B cell (primary cell): ENCODE measurements around the gene GNPAT. TPM values are rescaled to one million over a fixed set of nuclear protein-coding genes. Genes with fewer than 3 reads are reported as not detected.

Experiments used
- ATAC-seq: fragments of 200-7000 bp; cut with Tn5 transposase; one replicate; pipeline ENCODE4 v1.10.0; 2021; ENCODE audit warnings: low read depth, mild to moderate bottlenecking, moderate number of reproducible peaks, moderate library complexity
- CTCF ChIA-PET: fragments of 350-600 bp; sonication (Branson Sonifier 250); formaldehyde crosslinking; loops from one replicate; lab custom pipeline; 2021; ENCODE audit warnings: antibody characterized with exemption, inconsistent platforms; lab: Charles Lee
- POLR2A ChIA-PET: fragments of 350-600 bp; sonication (Branson Sonifier 250); formaldehyde crosslinking; loops from one replicate; lab custom pipeline; 2021; ENCODE audit warnings: antibody characterized with exemption; lab: Charles Lee
- DNase-seq: peaks from one replicate; pipeline ENCODE4 v3.0.0; 2013
- H2AFZ ChIP-seq: 2 replicates; pipeline ENCODE4 v1.6.1; 2012; ENCODE audit warnings: mild to moderate bottlenecking, low read depth, low read length; ENCODE audit not compliant: insufficient read depth, poor library complexity, severe bottlenecking
- H3K27ac ChIP-seq, 2 donors: 1 replicate in 1 of 2; 2 replicates in 1 of 2; pipeline ENCODE4 v1.5.1; 2012 to 2013; ENCODE audit warnings: low read length in 2 of 2, mild to moderate bottlenecking in 2 of 2, moderate library complexity in 1 of 2
- H3K27me3 ChIP-seq, 4 experiments: fragments of 200-600 bp in 1 of 4; sonication (generic) in 1 of 4; replicated peaks in 1 of 4; 1 replicate in 2 of 4; 2 replicates in 2 of 4; pipeline versions ENCODE4 v1.6.1 to v1.7.0; 2013 to 2016; ENCODE audit warnings: low read length in 3 of 4, mild to moderate bottlenecking in 2 of 4, mixed read lengths in 1 of 4, moderate library complexity in 1 of 4; ENCODE audit not compliant: insufficient read depth in 4 of 4, control insufficient read depth in 3 of 4; ENCODE audit errors: control extremely low read depth in 1 of 4
- H3K36me3 ChIP-seq, 2 experiments: replicated peaks in 1 of 2; 1 replicate in 1 of 2; 2 replicates in 1 of 2; pipeline versions ENCODE4 v1.6.1 to v1.7.1; 2013; ENCODE audit warnings: low read length in 1 of 2; ENCODE audit not compliant: insufficient read depth in 2 of 2, control insufficient read depth in 1 of 2; ENCODE audit errors: control extremely low read depth in 1 of 2, extremely low read depth in 1 of 2
- H3K4me1 ChIP-seq, 2 donors: fragments of 200-600 bp in 1 of 2; sonication (generic) in 1 of 2; 1 replicate in 1 of 2; 2 replicates in 1 of 2; pipeline versions ENCODE4 v1.5.1 to v1.6.1; 2013 to 2017; ENCODE audit warnings: low read length in 2 of 2; ENCODE audit not compliant: control insufficient read depth in 2 of 2, insufficient read depth in 2 of 2
- H3K4me2 ChIP-seq: replicated peaks from 2 replicates; pipeline ENCODE3; 2012; ENCODE audit warnings: mild to moderate bottlenecking, low read depth, low read length; ENCODE audit not compliant: poor library complexity, severe bottlenecking
- H3K4me3 ChIP-seq, 5 experiments: fragments of 200-600 bp in 1 of 5; sonication (generic) in 1 of 5; 1 replicate in 3 of 5; 2 replicates in 2 of 5; pipeline versions ENCODE4 v1.5.1 to v1.7.0; 2011 to 2016; ENCODE audit warnings: low read length in 4 of 5, mild to moderate bottlenecking in 4 of 5, low read depth in 2 of 5, control low read depth in 1 of 5, moderate library complexity in 1 of 5; ENCODE audit not compliant: insufficient read depth in 1 of 5; ENCODE audit errors: control extremely low read depth in 1 of 5, extremely low read depth in 1 of 5
- H3K79me2 ChIP-seq: fragments of 200-600 bp; sonication (generic); one replicate; pipeline ENCODE4 v1.6.0; 2016; ENCODE audit warnings: low read length; ENCODE audit not compliant: control insufficient read depth, insufficient read depth
- H3K9ac ChIP-seq: fragments of 200-600 bp; sonication (generic); 2 replicates; pipeline ENCODE4 v1.6.1; 2017; ENCODE audit warnings: mild to moderate bottlenecking, low read length, moderate library complexity
- H3K9me3 ChIP-seq, 3 donors: one replicate each; pipeline versions ENCODE4 v1.6.1 to v1.7.1; 2013; ENCODE audit warnings: low read length in 2 of 3; ENCODE audit not compliant: control insufficient read depth in 2 of 3, insufficient read depth in 1 of 3; ENCODE audit errors: control extremely low read depth in 1 of 3
- H4K20me1 ChIP-seq: 2 replicates; pipeline ENCODE4 v1.6.0; 2012; ENCODE audit warnings: mild to moderate bottlenecking, low read length; ENCODE audit not compliant: insufficient read depth, control insufficient read depth, poor library complexity, severe bottlenecking
- H3K27ac Mint-ChIP-seq: one replicate; pipeline ENCODE4 v1.8.0; 2021; ENCODE audit warnings: mixed read lengths
- H3K27me3 Mint-ChIP-seq: one replicate; pipeline ENCODE4 v1.8.0; 2021; ENCODE audit warnings: mixed read lengths
- H3K4me1 Mint-ChIP-seq: one replicate; pipeline ENCODE4 v1.8.0; 2021; ENCODE audit warnings: mixed read lengths
- H3K4me3 Mint-ChIP-seq: one replicate; pipeline ENCODE4 v1.8.0; 2021; ENCODE audit warnings: mixed read lengths
- H3K9me3 Mint-ChIP-seq: one replicate; pipeline ENCODE4 v1.8.0; 2022; ENCODE audit warnings: mixed read lengths; ENCODE audit not compliant: insufficient read depth
- EZH2 ChIP-seq: IDR thresholded peaks from 2 replicates; pipeline ENCODE4 v1.6.1; 2012; ENCODE audit warnings: borderline replicate concordance, low read depth, mild to moderate bottlenecking, moderate library complexity, low read length; ENCODE audit not compliant: insufficient read depth, poor library complexity, severe bottlenecking
- WGBS: methylation state at CpG from one replicate; pipeline ENCODE4 v1.1.5; 2013; ENCODE audit warnings: missing lambda C conversion rate; ENCODE audit not compliant: insufficient coverage; 5-methylcytosine and 5-hydroxymethylcytosine counted together
- intact Hi-C: fragments of 100-400 bp; cut with micrococcal nuclease; formaldehyde crosslinking; loops from one replicate; pipeline ENCODE4 v1.10.0; 2022
- polyA plus RNA-seq: library from polyadenylated mRNA; depleted of rRNA; stranded (reverse); fragments of >200 nt; gene quantifications from 2 replicates; pipeline ENCODE4 v1.2.3, GENCODE V29; 2012
- total RNA-seq, 2 donors: library from RNA; stranded (reverse); fragments of 120-200 nt in 1 of 2; gene quantifications; 1 replicate in 1 of 2; 2 replicates in 1 of 2; pipeline versions ENCODE4 v1.2.3 to v1.2.4, GENCODE V29; 2013 to 2022
- TF ChIP-seq, protein P1 (sequence below): fragments of 200-600 bp; IDR thresholded peaks from one replicate; pipeline ENCODE4 v1.8.0; 2022; ENCODE audit warnings: antibody characterized with exemption, mild to moderate bottlenecking

GNPAT gene
- total and polyA plus RNA-seq, 2 donors (not counting 1 experiment from before 2014, with no cell fraction given) = 19.5 to 49.0 TPM

DNA sequence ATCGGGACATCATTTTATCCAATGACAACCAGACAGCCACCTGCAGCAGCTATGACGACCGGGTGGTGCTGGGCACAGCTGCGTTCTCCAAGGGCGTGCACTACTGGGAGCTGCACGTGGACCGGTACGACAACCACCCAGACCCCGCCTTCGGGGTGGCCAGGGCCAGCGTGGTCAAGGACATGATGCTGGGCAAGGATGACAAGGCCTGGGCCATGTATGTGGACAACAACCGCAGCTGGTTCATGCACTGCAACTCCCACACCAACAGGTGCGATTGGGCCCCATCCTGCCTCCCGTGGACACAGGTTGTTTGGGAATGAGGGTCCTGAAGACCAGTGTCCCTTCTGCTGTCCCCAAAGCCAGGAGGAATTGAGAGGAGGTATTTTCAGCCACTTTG, 32.0 kb upstream of the GNPAT start:
- TF ChIP-seq, protein P1, sequence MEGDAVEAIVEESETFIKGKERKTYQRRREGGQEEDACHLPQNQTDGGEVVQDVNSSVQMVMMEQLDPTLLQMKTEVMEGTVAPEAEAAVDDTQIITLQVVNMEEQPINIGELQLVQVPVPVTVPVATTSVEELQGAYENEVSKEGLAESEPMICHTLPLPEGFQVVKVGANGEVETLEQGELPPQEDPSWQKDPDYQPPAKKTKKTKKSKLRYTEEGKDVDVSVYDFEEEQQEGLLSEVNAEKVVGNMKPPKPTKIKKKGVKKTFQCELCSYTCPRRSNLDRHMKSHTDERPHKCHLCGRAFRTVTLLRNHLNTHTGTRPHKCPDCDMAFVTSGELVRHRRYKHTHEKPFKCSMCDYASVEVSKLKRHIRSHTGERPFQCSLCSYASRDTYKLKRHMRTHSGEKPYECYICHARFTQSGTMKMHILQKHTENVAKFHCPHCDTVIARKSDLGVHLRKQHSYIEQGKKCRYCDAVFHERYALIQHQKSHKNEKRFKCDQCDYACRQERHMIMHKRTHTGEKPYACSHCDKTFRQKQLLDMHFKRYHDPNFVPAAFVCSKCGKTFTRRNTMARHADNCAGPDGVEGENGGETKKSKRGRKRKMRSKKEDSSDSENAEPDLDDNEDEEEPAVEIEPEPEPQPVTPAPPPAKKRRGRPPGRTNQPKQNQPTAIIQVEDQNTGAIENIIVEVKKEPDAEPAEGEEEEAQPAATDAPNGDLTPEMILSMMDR = no peak
- TF ChIP-seq EZH2 = no peak
- intact Hi-C loops = no loop called here
- CTCF ChIA-PET = interaction anchor here (1.4 to 3.8 kb wide), 3 partner anchors 25 to 294 kb away, joined by 3 to 14 read pairs (median 12); no protein-coding TSS in a partner anchor

DNA sequence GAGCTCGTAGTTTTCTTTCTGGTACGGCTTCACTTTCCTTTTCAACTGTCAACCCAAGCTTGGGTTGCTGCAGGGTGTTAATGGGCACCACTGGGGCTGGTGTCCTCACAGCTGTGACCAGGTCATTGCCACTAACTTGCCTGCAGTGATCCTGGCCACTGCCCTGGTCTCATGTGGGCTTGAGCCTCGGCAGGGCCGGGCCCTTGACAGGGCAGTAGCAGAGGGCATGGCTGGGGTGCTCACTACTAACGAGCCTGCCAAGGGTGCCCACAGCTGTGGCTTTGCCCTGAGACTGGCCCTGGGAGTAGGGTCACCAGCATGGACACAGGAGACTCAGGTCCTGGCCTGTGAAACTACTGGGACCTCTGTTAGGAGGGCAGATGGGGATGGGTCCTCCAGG, 31.5 kb upstream of the GNPAT start:
- Mint-ChIP-seq H3K9me3 (no peaks in the 10 kb centered on the region), H3K4me3 (no peak overlapping the region), H3K27me3 (peaks cover 4% of the 10 kb centered on the region), H3K4me1 (peaks cover 16% of the 10 kb centered on the region), H3K27ac (no peak overlapping the region)
- WGBS = 85% methylated on average over 5 of the region's 5 CpGs
- Histone ChIP-seq H3K4me1 (peaks cover 5 to 12% of the 10 kb centered on the region in 2 donors), H4K20me1 (no peaks in the 10 kb centered on the region), H3K79me2 (no peaks in the 10 kb centered on the region), H3K27ac (no peak overlapping the region), H3K9me3 (no peaks in the 10 kb centered on the region), H2AFZ (no peak overlapping the region), H3K4me2 (no peak overlapping the region), H3K4me3 (no peak overlapping the region), H3K36me3 (no peaks in the 10 kb centered on the region), H3K9ac (no peak overlapping the region), H3K27me3 (no peaks in the 10 kb centered on the region)
- ChIA-PET CTCF (interaction anchor here (1.4 to 3.8 kb wide), 4 partner anchors 24 to 294 kb away, joined by 3 to 14 read pairs (median 10); no protein-coding TSS in a partner anchor), POLR2A (interaction anchor here (0.6 kb wide), 1 partner anchor 169 kb away, joined by 9 read pairs; no protein-coding TSS in a partner anchor)
- no peak for DNase-seq
- intact Hi-C loops = no loop called here
- ATAC-seq = no peak
- TF ChIP-seq, protein P1 = no peak
- no peak for TF ChIP-seq EZH2

More for the DNA sequence above, 32.0 kb upstream of the GNPAT start:
- ATAC-seq = no peak
- no peak overlapping the region for H3K27ac ChIP-seq
- Mint-ChIP-seq H3K4me1 (peaks cover 12% of the 10 kb centered on the region), H3K9me3 (no peaks in the 10 kb centered on the region), H3K4me3 (no peak overlapping the region), H3K27ac (no peak overlapping the region), H3K27me3 (peaks cover 7% of the 10 kb centered on the region)
- H3K36me3 ChIP-seq = no peaks in the 10 kb centered on the region
- H3K4me3 ChIP-seq = no peak overlapping the region
- peaks cover 0 to under 1% (median 0%) of the 10 kb centered on the region in 4 experiments for H3K27me3 ChIP-seq
- H3K9ac ChIP-seq = no peak overlapping the region
- POLR2A ChIA-PET = no interaction called here
- no peak overlapping the region for H2AFZ ChIP-seq
- no peaks in the 10 kb centered on the region for H3K79me2 ChIP-seq
- H3K4me1 ChIP-seq = peaks cover 5 to 12% of the 10 kb centered on the region in 2 donors
- H3K4me2 ChIP-seq = no peak overlapping the region
- H4K20me1 ChIP-seq = no peaks in the 10 kb centered on the region
- DNase-seq = no peak
- H3K9me3 ChIP-seq = no peaks in the 10 kb centered on the region
- 97% methylated on average over 12 of the region's 14 CpGs for WGBS
